GM18907 (cell line): ENCODE data around the gene CCHCR1.

ENCODE experiments used
- ATAC-seq: cut with Tn5 transposase; IDR thresholded peaks from one replicate; pipeline ENCODE4 v1.9.1; 2021; ENCODE audit warnings: mild to moderate bottlenecking, moderate library complexity; ENCODE audit not compliant: unreplicated experiment

Gene CCHCR1

DNA sequence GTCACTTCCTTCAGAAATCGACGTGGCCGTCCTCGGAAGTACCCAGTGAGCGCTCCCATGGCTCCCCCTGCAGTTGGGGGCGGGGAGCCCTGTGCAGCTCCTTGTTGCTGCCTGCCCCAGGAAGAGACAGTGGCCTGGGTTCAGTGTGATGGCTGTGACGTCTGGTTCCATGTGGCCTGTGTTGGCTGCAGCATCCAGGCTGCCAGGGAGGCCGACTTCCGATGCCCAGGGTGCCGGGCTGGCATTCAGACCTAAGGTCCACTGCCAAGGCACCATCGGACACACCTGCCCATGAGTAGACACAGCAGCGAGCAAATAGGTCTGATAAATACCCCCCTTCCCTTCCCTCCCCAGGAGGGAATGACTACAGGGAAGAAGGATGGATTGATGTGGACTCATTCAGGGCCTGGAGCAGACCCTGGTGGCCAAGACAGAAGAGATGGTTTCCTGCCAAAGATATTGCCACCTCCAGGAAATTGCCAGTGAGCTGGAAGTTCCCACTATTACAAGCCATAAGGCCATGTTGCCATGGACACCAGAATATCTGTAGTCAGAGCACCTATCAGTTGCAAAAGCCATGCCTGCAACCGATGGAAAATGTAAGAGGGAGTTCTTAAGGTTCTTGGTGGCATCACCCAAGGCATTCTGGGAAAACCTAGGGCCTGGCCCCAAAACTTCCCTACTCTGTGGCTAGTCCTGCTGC is 5.0 kb upstream of the CCHCR1 start:
- no peak for ATAC-seq

DNA sequence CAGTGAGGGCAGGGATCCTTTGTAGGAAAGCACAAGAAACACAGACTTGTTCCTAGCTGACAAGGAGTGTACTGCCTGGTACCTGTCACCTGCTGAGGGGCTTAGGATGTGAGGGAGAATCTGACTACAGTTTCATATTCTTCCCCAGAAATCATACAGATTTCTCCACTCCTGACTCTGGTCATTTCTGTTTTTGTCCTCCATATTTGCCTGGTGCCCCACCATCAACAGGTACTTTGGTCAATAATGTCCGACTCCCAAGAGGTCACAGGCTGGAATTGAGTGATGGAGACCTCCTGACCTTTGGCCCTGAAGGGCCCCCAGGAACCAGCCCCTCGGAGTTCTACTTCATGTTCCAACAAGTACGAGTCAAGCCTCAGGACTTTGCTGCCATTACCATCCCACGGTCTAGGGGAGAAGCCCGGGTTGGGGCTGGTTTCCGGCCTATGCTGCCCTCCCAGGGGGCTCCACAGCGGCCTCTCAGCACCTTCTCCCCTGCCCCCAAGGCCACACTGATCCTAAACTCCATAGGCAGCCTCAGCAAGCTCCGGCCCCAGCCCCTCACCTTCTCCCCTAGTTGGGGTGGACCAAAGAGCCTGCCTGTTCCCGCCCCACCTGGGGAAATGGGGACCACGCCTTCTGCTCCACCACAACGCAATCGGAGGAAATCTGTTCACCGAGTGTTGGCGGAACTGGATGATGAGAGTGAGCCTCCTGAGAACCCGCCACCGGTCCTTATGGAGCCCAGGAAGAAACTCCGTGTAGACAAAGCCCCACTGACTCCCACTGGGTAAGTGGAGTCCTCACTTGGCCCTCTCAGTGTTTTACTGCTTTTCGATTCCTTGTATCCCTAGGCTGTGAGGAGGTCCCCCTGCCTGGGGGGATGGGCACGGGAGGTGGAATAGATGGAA is 3.9 kb upstream of the CCHCR1 start:
- no peak for ATAC-seq

DNA sequence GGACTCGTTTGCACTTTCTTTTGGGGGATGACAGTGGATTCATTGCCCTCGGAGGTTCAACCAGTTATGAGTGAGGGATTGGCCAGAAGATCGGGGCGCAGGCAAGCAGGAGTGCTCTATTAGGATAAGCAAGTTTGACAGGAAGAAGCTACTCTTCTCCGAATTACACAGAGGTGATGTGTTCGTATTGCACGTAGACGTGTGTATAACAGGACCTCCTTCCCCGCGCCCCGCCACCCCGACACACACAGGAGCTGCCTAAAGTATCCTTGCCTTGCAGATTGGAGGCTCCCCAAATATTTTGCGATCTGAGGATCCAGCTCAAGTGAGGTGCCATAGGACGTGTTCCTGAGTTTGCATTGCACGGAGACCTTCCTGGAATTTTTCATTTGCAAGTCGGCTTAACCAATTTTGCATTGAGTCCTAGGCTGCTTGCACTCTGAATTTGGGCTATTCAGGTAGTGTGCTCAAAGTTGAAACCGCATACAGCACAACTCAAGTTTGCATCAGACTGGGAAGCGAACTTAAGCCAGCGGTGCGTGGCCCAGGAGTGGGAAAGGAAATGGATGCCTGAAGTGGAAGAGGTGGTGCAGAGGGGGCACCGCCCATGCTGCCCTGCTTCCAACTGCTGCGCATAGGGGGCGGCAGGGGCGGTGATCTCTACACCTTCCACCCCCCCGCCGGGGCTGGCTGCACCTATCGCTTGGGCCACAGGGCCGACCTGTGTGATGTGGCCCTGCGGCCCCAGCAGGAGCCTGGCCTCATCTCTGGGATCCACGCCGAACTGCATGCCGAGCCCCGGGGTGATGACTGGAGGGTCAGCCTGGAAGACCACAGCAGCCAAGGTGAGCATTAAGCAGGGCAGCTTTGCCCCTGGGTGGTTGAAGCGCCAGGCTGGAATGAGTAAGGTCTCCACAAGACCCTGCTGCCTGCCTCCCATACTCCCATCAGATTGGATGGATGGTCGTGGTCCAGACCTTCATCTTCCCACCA is 1.6 kb upstream of the CCHCR1 start:
- peak; percentile 6 for ATAC-seq

DNA sequence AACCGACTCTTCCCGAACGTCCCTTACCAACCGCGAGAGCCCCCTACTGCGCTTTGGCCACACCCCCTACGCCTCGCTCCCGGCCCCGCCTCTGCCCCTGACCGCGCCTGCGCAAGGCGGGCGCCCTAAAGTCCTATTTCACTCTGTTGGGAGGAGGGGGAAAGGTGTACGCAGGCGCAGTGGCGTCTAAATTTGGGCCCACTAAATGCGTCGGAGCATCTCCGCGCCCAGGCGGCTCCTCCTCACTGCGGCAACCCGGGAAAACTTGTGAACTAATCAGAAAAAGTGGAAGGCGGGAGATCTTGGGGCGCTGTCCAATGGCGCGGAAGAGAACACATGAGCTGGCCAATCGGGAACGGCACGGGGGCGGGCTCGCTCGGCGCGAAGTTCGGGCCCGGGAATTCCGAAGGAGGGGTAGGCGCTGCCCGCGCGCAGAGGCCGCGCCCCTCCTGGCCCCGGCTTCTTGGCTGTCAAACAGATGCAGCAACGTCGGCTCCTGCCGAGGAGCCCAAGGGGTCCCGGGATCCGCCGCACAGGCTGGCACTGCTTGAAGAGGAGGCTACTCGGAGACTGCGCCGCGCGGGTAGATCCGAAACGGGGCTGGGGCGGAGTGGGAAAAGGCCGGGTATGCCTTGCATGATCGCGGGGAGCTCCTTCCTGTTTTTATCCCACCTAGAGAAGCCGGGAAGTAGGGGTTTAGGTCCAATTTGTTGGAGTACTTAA is 699 bp upstream of the CCHCR1 start, which contains the start of gene TCF19:
TSS of gene TCF19 (plus strand) at position 450 of the 723 bp plus-strand sequence. CDS start 881 bp downstream, outside the sequence.
- ATAC-seq = peak; percentile 75

DNA sequence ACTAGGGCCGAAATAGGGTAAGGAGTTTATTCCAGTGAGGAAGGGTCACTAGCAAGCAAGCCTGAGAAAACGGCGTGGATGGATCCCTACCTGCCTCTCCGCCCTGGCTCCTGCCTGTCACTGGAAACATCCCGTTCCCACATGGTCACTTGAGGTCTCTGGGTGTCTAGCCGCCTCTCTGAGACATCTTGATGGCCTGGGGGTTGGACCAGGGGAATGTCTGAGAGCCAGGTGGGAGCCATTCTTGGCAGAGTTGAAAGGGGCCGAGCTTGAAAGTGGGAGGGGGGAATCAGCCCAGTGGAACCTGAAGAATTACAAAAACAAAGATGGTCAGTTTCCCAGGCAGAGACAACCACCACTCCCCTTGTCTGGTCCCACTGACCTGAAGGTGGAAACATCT is 961 bp downstream of the CCHCR1 start:
- ATAC-seq = no peak

DNA sequence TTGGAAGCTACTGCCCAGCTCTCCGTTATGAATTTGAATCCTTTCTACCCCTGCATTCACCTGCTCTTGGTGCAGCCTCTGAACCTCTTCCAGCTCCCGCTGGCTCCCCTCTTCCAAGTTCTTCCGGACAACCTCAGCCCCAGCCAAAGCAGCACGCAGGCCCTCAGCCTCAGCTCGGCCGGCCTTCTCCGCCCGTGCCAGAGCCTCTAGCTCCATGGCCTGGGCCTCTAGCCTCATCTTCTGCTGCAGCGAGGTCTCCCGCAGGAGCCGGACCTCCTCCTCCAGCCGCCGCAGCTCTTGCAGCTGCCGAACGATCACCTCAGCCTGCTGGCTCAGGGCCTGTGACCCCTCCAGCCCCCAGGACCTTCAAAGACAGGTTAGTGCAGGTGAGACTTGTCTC is 3.2 kb downstream of the CCHCR1 start:
- no peak for ATAC-seq

DNA sequence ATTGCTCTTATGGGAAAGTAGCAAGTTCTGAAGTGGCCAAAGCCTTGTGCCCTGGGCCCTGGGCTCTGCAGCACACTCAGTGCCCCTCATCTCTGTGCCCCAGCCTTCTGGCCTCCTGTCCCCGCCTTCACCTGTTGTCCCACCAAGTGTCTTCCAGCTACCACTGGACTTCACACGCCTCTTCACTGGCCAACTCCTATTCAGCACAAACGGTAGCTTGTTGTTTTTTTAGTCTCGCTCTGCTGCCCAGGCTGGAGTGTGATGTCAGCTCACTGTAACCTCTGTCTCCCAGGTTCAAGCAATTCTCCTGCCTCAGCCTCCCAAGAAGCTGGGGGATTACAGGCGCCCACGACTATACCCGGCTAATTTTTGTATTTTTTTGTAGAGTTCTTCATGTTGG is 4.8 kb downstream of the CCHCR1 start:
- ATAC-seq = no peak

DNA sequence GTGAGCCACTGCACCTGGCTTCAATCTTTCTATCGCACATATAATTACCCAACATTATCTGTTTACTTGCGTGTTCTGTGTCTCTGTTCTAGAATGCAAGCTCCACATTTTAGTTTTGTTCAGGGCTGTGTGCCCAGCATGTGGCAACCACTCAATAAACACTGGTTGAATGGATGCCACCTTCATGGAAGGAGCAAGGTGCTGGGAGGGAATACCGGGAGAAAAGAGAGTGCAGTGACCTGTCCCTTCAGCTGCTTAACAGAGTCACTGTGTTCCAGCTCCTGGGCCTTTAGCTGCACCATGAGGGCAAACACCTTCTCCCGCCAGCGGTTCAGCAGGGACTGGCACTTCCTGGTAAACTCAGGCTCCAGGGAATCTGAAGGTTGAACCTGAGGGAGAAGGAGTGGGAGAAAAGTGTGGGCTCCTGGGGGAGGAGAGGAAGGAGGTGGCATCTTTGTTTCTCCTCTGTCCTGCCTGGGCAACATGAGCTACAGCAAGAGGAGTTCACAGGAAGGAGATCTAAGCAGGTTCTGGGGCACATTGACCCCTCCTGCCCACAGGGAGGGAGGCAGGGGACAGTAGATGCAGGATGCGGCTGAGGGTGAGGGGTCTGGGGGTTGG is 7.7 kb downstream of the CCHCR1 start:
- no peak for ATAC-seq

DNA sequence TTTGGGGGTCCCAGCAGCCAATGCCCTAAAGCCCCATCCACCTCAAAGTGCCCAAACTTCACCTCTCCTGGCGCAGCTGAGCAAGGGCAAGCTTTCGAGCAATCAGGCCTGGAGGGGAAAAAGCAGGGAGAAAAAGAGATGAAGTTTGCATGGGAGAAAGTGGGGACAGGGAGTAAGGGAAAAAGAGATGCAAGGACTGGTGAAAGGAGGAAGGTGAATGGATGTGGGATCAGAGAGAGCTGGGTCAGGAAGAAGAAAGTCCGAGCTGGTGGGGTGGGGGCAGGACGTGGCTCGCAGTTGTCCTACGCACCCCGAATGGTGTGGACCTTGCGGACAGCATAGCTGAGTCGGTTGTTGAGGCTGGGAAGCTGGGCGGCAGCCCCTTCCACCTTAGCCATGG is 12.2 kb downstream of the CCHCR1 start:
- no peak for ATAC-seq

DNA sequence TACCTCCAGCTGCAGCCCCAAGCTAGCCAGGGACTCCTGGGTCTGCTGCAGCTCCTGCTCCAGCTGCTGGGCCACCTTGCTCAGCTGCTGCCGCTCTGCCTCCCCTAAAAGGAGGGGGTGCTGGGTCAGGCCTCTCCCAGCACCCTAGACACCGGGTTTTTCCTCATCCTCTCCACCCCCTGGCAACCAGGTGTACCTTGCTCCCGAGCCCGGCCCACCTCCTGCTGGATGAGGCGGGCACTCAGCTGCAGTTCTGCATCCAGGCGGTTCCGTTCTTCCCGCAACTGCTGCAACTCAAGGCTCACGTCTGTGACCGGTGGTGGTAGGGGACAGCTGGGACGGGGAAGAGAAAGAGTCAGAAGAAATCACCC is 12.6 kb downstream of the CCHCR1 start:
- ATAC-seq = no peak

DNA sequence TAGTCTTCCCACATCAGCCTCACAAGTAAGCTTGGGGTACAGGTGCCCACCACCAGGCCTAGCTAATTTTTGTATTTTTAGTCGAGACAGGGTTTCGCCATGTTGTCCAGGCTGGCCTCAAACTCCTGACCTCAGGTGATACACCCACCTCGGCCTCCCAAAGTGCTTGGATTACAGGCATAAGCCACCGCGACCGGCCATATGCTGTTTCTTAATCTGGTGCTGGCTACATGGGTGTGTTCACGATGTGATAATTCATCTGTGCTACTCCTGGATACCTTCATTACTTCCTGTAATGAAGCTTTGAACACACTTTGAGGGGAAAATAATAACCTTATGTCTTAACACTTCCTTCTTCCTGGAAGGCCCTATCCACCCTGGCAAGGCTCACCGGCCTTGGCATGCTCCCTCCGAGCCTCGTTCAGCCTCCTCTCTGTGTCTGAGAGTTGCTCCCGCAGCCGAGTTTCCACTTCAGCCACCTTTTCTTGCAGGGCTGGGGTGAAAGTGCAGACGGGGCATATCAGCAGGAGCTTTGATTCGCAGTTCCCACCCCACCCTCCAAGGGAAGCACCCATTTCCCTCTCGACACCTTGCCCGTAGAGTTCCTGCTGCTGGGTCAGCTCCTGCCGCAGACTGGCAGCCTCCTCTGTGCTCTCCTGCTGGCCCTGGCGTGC is 13.2 kb downstream of the CCHCR1 start:
- no peak for ATAC-seq

DNA sequence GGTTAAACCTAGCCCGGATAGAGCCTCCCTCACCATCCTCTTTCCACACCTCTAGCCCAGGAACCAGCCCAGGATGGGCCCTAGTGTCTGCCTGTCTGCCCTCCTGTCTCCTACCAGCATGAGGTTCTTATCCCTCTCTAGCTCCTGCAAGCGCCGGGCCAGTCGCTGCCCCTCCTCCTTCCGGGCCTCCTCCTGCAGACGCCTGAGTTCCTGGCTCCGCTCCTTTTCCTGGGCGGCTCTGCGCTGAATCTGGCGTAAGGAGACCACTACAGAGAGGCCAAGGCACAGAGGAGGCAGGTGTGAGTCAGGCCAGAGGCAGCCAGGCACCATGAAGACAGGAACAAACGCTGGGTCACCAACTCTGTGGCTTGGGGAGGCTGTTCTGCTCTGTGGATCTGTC is 14.5 kb downstream of the CCHCR1 start:
- no peak for ATAC-seq

DNA sequence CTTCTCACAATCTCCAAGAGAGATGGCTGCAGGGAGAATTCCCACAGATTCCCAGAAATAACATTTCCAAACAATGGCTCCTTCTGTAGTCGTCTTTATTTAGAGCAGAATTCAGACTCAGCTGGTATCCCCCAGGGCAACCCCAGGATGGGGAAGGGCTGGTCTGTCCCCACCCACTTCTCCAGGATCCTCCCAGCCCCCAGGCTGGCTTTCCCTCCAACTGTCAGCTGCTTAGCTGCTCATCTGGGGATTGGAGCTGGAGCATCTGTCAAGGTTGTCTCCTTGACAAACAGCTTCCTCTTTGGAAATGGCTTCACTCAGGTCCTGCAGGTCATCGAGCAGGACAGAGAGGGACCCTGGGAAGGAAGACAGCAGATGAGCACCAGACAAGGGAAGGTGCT is 15.2 kb downstream of the CCHCR1 start:
- no peak for ATAC-seq

DNA sequence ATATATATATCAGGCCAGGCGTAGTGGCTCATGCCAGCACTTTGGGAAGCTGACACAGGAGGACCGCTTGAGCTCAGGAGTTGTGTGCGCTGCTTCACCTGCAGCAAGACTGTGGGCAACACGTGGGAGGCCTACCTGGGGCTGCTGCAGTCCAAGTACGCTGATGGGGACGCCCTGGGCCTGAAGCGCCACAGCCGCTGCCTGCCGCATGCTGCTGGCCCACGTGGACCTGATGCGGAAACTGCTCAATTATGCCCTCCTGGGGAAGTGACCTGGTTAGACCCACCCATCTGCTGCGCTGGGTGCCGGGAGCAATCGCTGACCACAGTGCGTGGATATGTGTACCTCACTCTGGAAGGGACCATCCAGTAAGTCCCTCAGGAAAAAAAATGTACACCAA is 17.0 kb downstream of the CCHCR1 start:
- no peak for ATAC-seq

DNA sequence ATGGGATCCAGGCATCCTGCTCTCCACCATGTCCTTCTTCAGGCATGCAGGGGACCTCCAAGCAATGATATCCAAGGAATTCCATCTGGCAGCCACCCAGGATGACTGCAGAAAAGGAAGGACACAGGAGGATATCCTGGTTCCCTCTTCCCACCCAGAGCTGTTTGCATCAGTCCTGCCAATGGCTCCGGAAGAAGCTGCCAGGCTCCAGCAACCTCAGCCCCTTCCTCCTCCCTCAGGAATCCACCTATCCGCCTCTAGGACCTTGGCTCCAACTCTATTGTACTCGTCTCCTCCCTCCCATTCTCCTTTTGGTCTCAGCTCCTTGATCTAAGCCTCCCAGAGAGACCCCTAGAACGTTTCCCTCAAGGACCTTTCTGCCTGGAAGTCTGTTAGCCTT is 18.0 kb downstream of the CCHCR1 start:
- no peak for ATAC-seq

DNA sequence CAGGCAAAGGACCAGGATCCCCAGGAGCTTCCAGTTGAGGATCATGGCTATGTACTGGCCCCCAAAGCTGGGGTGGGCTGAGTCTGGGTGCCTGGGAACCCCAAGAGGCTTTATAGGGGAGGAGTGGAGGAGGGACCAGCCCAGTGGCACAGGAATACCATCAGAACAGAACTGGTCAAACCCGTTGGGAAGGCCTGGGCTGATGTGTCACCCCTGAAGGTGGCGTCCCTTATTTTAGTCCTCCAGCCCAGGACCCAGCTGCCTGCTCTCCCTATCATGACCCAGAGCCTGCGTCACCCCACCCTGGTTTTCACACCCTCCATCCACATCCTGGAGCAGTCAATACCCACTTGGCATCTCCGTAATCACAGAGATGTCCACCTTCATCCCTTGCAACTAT is 18.6 kb downstream of the CCHCR1 start, which contains the start of gene PSORS1C2:
TSS of gene PSORS1C2 (minus strand) at position 85 of the 400 bp plus-strand sequence. CDS start at position 45, 40 bp downstream.
- no peak for ATAC-seq

DNA sequence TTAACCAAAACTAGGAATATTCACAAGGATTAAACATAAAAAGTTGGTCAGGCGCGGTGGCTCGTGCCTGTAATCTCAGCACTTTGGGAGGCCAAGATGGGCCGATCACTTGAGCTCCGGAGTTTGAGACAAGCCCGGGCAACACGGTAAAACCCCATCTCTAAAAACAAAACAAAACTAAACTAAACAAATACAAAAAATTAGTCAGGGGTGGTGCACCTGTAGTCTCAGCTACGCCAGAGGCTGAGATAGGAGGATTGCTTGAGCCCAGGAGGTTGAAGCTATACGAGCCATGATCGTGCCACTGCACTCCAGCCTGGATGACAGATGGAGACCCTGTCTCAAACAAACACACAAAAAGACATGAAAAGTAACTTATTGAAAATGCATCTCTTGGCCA is 21.9 kb downstream of the CCHCR1 start:
- no peak for ATAC-seq

DNA sequence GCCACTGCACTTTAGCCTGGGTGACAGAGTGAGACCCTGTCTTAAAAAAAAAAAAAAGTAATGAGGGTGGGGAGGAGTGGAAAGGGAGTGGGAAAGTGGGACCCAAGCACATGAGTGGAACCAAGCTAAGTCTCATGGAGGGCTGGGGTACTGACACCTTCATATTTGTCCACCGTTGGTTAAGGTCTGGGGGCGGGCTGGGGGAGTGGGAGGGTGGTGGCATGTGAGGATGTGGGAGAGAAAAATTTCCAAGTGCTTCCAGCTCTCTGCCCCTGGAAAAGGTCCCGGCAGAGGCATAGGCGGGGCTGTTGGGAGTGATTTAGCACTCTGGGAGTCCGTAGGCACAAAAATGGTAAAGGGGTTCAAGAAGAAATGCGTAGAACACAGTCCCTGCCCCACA is 24.8 kb downstream of the CCHCR1 start:
- ATAC-seq = no peak

DNA sequence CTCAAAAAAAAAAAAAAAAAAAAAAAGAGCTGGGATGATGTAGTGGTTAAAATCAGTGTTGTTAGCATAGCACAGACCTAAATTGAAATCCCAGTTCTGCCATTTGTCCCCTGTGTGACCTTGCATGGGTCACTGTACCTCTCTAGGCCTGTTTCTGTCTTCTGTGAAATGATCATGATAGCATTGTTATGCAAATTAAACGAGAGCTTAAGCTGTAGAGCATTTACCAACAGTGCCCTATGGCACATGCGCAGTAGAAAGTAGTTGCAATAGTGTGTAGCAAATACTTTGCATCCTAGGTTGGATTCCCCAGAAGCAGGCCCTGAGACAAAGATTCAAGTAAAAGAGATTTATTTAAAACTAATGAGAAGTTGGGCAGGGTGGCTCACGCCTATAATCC is 26.0 kb downstream of the CCHCR1 start:
- no peak for ATAC-seq
